GM12872 (cell line): Measurements from ENCODE around the gene SBK3.

ENCODE experiments used
- TF ChIP-seq, protein P1 (sequence below): IDR thresholded peaks from 3 replicates; pipeline ENCODE4 v1.5.1; 2011; ENCODE audit warnings: low read depth, mild to moderate bottlenecking, low read length, moderate library complexity; ENCODE audit not compliant: insufficient read depth

Gene SBK3

DNA sequence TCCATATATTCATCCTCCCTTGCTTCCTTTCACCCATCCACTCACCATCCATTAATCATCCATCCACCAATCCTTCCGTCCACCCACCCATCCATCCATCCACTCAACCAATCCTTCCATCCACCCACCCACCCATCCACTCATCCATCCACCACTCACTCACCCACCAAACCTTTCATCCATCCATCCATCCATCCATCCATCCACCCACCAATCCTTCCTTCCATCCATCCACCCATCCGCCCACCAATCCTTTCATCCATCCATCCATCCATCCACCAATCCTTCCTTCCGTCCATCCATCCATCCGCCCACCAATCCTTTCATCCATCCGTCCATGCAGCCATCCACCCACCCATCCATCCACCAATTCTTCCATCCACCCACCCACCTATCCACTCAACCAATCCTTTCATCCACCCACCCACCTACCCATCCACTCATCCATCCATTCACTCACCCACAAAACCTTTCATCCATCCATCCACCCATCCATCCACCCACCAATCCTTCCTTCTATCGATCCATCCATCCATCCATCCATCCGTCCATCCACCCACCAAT, 3.0 kb downstream of the SBK3 start:
- TF ChIP-seq, protein P1, sequence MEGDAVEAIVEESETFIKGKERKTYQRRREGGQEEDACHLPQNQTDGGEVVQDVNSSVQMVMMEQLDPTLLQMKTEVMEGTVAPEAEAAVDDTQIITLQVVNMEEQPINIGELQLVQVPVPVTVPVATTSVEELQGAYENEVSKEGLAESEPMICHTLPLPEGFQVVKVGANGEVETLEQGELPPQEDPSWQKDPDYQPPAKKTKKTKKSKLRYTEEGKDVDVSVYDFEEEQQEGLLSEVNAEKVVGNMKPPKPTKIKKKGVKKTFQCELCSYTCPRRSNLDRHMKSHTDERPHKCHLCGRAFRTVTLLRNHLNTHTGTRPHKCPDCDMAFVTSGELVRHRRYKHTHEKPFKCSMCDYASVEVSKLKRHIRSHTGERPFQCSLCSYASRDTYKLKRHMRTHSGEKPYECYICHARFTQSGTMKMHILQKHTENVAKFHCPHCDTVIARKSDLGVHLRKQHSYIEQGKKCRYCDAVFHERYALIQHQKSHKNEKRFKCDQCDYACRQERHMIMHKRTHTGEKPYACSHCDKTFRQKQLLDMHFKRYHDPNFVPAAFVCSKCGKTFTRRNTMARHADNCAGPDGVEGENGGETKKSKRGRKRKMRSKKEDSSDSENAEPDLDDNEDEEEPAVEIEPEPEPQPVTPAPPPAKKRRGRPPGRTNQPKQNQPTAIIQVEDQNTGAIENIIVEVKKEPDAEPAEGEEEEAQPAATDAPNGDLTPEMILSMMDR, result no peak

DNA sequence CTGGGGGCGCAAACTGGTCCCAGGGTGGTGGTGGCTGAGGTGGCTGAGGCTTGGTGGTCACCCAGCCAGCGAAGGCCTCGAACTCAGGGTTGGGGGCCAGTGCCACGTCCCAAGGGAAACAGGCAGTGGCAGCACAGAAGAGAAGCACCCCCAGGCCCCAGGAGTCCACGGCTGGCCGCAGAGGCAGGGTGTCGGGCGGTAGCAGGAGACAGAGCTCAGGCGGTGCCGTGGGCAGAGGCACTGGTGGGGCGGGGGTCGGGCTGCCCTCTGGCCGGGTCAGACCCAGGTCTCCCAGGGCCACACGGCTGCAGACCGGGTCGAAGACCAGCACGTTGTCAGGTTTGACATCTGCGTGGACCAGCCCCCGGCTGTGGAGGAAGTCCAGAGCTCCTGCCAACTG, 4.3 kb downstream of the SBK3 start:
- TF ChIP-seq, protein P1, result no peak

DNA sequence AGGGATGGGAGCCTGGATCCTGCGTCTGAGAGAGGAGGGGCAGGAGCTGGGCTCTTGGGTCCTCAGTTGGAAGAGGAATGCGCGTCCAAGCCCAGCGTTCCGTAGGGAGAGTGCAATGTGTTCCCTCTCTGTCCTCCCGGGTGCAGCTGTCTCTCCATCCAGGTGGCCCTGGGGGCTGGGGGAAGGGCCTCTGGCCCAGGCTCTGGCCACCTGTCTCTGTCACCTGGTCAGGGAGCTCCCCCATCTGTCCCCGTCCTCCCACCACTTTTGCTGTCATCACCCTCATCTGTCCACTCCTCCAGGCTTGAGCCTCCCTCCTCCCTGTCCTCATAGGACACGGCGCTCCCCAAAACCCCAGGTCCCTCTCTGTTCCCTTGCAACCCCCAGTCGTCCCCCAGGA, 4.7 kb downstream of the SBK3 start:
- TF ChIP-seq, protein P1, result no peak

DNA sequence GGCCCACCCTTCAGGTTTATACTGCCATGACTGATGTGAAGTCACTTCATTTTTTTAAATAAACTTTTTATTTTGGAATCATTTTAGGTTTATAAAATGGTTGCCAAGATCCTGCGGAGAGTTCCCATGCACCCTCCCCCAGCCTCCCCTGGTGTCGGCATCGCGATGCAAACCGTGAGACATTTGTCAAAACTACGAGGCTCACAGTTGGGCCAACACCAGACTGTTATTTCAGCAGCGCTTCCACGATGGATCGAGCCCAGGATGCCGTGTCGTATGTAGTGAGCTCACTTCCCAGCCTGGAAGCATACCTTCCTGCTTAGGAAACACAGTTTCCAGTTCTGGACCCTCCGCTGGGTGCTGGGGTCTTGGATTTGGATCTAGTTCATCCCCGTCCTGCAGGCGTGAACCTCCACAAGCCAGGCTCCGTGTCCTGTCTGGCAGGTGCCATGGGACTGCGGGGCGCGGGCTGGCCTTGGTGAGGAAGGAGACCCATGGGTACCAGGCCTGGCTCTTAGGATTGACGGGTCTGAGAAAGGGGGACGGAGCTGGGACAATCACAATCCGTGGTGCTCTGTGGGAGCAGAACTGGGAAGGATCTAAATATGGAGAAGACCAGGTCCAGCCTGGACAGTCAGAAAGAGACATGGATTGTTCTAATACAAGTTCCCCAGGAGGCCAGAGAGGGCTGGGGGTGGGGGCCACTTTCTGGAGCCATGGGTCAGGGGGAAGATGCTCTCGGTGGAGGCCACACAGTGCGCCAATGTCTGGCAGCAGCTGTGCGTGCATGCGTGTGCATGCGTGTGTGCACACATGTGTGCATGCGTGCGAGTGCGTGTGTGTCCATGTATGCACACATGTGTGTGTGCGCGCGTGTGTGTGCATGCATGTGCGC, 6.0 kb downstream of the SBK3 start:
- TF ChIP-seq, protein P1, result no peak

DNA sequence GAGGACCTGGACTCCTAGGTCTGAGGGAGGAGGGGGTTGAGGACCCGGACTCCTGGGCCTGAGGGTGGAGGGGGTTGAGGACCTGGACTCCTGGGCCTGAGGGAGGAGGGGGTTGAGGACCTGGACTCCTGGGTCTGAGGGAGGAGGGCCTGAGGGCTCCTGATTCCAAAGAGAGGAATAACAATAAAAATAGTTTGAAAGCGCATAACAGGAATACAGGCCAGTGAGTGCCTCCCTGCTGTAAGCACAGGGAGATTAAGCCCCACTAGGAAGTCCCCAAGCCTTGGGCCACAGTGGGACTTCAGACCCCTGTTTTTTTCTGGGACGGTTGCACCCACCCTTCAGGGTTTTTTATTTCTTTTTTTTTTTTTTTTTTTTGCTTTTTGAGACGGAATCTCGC, 7.2 kb downstream of the SBK3 start:
- TF ChIP-seq, protein P1, result no peak

DNA sequence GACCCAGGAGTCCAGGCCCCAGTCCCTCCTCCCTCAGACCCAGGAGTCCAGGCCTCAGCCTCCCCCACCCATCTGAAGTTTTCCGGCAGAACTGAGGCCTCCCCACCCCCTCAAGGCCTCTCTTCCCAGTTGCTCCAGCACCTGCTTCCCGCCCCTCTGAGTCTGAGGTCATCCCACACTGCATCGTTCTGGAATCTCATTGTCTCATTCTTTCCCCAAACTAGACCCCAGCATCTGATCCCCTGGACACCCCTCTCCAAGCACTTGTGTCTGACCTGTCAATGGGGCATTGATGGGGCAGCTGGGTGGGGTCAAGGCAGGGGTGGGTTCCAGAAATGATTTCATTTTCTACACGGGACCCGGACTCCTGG, 7.6 kb downstream of the SBK3 start:
- TF ChIP-seq, protein P1, result no peak

DNA sequence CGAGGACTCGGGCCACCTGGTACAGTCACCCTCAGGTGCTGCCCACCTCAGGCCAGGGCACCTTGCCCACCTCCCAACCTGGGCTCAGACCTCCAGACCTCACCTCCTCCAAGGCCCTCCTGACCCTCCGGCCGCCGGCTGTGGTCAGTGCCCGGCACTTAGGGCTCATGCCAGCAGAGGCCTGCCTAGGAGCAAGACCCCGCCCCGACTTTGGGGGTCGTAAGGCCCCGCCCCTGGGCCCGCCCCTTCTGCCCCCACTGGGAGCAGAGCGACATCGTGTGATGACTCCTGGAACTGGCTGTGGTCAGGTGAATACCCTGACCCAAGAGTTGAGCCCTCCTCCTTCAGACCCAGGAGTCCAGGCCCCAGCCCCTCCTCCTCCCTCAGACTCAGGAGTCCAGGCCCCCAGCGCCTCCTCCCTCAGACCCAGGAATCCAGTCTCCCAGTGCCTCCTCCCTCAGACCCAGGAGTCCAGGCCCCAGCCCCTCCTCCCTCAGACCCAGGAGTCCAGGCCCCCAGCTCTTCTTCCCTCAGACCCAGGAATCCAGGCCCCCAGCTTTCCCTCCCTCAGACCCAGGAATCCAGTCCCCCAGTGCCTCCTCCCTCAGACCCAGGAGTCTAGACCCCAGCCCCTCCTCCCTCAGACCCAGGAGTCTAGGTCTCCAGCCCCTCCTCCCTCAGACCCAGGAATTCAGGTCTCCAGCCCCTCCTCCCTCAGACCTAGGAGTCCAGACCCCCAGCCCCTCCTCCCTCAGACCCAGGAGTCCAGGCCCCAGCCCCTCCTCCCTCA, 8.2 kb downstream of the SBK3 start, which contains the start of gene SBK2:
Gene SBK2, minus strand, starts transcription at position 183 of the 790 bp plus-strand sequence. CDS start 839 bp downstream, outside the sequence.
- TF ChIP-seq, protein P1, result peak; percentile 26; the same call in 1 of the 3 replicates
